GM12872 (cell line): Measurements from ENCODE around the gene PCDHA1.

ENCODE experiments used
- TF ChIP-seq, protein P1 (sequence below): IDR thresholded peaks from 3 replicates; pipeline ENCODE4 v1.5.1; 2011; ENCODE audit warnings: low read depth, mild to moderate bottlenecking, low read length, moderate library complexity; ENCODE audit not compliant: insufficient read depth

PCDHA1 gene

DNA sequence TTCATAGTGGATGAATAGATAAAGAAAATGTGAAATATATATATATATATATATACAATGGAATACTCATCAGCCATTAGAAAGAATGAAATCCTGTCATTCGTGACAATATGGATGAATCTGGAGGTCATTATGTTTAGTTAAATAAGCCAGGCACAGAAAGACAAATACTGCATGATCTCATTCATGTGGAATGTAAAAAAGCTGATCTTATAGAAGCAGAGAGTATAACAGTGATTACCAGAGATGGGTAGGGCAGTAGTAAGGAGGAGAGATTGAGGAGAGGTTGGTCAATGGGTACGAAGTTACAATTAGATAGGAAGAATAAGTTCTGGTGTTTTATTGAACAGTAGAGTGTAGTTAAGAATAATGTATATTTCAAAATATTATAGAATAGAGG is 160.6 kb downstream of the PCDHA1 start:
- TF ChIP-seq, protein P1, sequence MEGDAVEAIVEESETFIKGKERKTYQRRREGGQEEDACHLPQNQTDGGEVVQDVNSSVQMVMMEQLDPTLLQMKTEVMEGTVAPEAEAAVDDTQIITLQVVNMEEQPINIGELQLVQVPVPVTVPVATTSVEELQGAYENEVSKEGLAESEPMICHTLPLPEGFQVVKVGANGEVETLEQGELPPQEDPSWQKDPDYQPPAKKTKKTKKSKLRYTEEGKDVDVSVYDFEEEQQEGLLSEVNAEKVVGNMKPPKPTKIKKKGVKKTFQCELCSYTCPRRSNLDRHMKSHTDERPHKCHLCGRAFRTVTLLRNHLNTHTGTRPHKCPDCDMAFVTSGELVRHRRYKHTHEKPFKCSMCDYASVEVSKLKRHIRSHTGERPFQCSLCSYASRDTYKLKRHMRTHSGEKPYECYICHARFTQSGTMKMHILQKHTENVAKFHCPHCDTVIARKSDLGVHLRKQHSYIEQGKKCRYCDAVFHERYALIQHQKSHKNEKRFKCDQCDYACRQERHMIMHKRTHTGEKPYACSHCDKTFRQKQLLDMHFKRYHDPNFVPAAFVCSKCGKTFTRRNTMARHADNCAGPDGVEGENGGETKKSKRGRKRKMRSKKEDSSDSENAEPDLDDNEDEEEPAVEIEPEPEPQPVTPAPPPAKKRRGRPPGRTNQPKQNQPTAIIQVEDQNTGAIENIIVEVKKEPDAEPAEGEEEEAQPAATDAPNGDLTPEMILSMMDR: no peak

DNA sequence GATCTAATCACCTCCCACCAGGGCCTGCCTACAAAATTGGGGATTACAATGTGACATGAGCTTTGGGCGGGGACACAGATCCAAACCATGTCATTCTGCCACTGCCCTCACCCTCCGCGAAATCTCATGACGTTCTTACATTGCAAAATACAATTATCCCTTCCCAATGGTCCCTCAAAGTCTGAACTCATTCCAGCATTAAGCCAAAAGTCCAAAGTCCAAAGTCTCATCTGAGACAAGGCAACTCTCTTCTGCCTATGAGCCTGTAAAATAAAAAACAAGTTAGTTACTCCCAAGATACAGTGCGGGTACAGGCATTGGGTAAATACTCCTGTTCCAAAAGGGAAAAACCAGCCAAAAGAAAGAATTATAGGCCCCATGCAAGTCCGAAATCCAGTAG is 165.7 kb downstream of the PCDHA1 start:
- TF ChIP-seq, protein P1: no peak

DNA sequence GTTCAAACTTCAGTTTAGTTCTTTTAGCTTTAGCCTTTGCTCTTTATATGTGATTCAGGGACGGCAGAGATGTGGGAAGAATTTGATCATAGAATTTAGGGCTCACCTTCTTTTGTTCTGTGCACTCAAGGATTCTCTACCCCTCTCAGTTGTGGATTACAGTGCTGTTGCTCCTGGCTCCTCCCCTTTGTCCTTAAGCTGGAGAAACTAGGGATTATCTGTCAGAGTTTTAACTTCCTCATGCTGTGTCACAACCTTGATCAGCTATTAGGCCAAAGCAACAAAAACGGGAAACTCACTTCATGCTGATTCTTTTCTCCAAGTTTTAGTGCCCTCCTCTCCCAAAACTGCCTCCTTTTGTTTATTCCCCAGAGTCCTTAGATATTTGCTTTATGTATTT is 167.3 kb downstream of the PCDHA1 start:
- TF ChIP-seq, protein P1: no peak

DNA sequence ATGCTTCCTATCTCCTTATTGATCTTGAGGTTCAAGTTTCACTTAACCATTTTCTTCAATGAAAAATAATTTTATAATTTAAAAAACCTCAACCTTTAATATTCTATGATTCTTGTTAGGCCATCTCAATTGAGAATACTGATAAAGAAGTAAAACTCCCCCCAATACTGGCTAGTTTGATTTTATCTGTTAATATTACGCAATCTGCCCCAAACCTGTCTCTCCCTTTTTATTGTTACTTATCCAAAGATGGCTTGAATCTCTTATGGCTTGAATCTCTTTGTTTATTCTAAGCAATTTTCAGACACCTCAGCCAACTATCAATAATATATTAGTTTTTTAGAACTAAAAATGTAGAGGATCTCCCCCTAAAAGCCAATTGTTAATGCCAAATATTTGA is 176.2 kb downstream of the PCDHA1 start:
- TF ChIP-seq, protein P1: no peak

DNA sequence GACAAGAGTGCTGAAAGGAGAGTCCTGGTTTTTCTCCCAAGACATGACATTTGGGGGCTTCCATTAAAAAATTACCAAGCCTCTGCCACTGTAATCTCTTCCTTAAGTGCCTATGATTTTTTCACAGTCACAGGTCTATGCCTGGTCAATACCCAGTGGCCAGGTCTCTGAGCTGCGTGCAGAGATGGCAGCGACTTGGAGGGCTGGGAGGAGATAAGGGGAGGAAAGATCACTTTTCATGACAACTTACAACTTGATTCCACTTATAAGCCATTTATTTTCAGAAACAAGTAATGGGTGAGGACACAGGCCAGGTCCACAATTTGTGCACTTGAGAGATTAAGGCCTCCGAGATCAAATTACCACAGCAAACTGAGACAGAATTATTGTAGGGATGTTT is 178.4 kb downstream of the PCDHA1 start:
- TF ChIP-seq, protein P1: no peak

DNA sequence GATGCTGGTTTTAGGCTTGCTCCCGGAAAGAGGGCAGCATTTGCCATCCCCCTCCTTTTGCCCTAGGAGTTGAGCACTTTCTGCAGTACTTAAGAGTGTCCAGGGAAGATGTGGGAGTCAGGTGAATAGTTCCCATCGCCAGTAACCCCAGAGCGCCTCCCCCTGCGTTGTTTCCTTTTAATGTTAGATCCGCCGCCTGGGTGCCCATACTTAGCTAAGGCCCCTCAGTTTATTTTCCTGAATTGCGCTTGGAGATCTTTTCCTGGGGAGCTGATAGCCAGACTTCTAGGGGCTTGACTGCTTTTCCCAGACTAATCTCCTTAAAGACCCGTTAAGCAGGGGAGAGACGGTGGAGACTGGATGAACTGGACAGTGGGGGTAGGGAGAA is 180.0 kb downstream of the PCDHA1 start:
- TF ChIP-seq, protein P1: no peak

DNA sequence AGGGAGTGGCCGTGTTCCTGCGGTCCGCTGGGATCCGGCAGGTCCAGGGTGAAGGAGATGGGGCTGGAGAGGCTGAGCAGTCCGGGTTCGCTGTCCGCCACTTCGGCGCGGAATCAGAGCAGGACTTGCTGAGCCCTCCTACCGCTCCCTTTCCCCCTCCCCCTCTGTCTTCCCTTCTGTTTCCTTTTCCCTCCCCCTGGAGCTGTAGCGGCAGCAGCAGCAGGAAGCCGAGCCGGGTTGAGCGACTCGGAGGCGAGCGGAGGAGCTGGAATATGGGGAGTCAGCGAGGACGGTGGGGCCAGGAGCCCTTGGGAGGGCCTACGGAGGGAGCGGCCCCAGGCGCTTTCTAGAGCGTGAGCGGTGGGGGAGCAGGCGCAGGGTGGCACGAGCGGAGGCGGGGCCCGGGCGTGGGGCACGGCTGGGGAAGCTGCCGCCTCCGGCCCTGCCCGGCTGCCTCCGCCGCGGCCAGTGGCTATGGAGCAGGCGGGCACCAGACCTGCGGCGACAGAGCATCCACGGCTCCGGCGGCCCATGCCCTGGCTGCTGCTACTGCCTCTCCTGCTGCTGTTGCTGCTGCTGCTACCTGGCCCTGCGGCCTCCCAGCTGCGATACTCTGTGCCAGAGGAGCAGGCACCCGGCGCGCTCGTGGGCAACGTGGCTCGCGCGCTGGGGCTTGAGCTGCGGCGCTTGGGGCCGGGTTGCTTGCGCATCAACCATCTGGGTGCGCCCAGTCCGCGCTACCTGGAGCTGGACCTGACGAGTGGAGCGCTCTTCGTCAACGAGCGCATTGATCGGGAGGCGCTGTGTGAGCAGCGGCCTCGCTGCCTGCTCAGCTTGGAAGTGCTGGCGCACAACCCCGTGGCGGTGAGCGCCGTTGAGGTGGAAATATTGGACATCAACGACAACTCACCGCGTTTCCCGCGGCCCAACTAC is 180.6 kb downstream of the PCDHA1 start, which contains the start of gene PCDHAC2:
Gene PCDHAC2 (plus strand): TSS at position 184 of the 933 bp plus-strand sequence. CDS start 291 bp downstream, at position 475.
- TF ChIP-seq, protein P1: no peak
